Tibial artery (tissue), 4 donors: Measurements from ENCODE around the gene F3.

ENCODE experiments used
- DNase-seq, 2 donors: peaks; one replicate each; pipeline ENCODE4 v3.0.0-alpha.2; 2019
- H3K27ac ChIP-seq, 2 donors: fragments of 200-600 bp; sonication (generic) in 1 of 2; 1 replicate in 1 of 2; 2 replicates in 1 of 2; pipeline ENCODE4 v1.5.1; 2018 to 2019; ENCODE audit warnings: mild to moderate bottlenecking in 1 of 2
- H3K27me3 ChIP-seq, 2 donors: fragments of 200-600 bp; sonication (generic) in 1 of 2; one replicate each; pipeline versions ENCODE4 v1.5.1 to v1.6.0; 2016 to 2019
- H3K36me3 ChIP-seq, 3 donors: fragments of 200-600 bp; sonication (generic) in 2 of 3; one replicate each; pipeline ENCODE4 v1.5.1; 2016 to 2019; ENCODE audit warnings: mild to moderate bottlenecking in 2 of 3
- H3K4me1 ChIP-seq, 4 donors: fragments of 200-600 bp; sonication (generic) in 2 of 4; 1 replicate in 3 of 4; 2 replicates in 1 of 4; pipeline ENCODE4 v1.5.1; 2016 to 2019
- H3K4me3 ChIP-seq, 2 donors: fragments of 200-600 bp; sonication (generic) in 1 of 2; 1 replicate in 1 of 2; 2 replicates in 1 of 2; pipeline ENCODE4 v1.5.1; 2018 to 2019; ENCODE audit warnings: mild to moderate bottlenecking in 2 of 2
- H3K9me3 ChIP-seq, 3 donors: fragments of 200-600 bp; sonication (generic) in 1 of 3; one replicate each; pipeline ENCODE4 v1.5.1; 2016 to 2019
- CTCF ChIP-seq, 2 experiments: fragments of 200-600 bp in 1 of 2; fragments of 450-650 bp in 1 of 2; IDR thresholded peaks; one replicate each; pipeline ENCODE4 v1.5.1; 2017 to 2019; ENCODE audit warnings: antibody characterized with exemption in 2 of 2, mild to moderate bottlenecking in 1 of 2, moderate library complexity in 1 of 2
- intact Hi-C: fragments of 100-400 bp; cut with DNase I; formaldehyde crosslinking; loops from one replicate; pipeline ENCODE4 v1.15.0; 2023; ENCODE audit warnings: low total_unique reads

F3 gene

GRCh38 chr1:94479682-94480081 is 61.9 kb downstream of the F3 start:
- no peaks in the 10 kb centered on the region for H3K27me3 ChIP-seq
- TF ChIP-seq CTCF (IDR thresholded peaks at IDR 0.05) = no peak
- H3K9me3 ChIP-seq = no peaks in the 10 kb centered on the region
- intact Hi-C loops = loop anchor here (2.0 kb wide), 1 partner anchor 327 kb away; no protein-coding TSS in a partner anchor
- H3K36me3 ChIP-seq = peaks cover 10 to 22% (median 20%) of the 10 kb centered on the region in 3 donors
- no peak overlapping the region for H3K4me3 ChIP-seq
- no peak overlapping the region for H3K27ac ChIP-seq
- no peak for DNase-seq
- no peaks in the 10 kb centered on the region for H3K4me1 ChIP-seq
